GM18508 (cell line): ENCODE data around the gene SAMD4B.
"Not testable (repeated sequence)": the region's sequence is repeated elsewhere in the genome, so short reads cannot be mapped to it uniquely, and the experiment has no call there.

Experiments used
- ATAC-seq: cut with Tn5 transposase; IDR thresholded peaks from one replicate; pipeline ENCODE4 v1.9.1; 2021; ENCODE audit warnings: moderate number of reproducible peaks; ENCODE audit not compliant: insufficient read depth, unreplicated experiment

Gene SAMD4B

GRCh38 chr19:39362682-39363657 lies 20.7 kb downstream of the SAMD4B start:
- no peak for ATAC-seq

- ATAC-seq = no peak
Measured at GRCh38 chr19:39363901-39364457, 21.8 kb downstream of the SAMD4B start.

- no peak for ATAC-seq
Measured at GRCh38 chr19:39365531-39365930, 23.3 kb downstream of the SAMD4B start.

GRCh38 chr19:39369200-39369599 lies 27.0 kb downstream of the SAMD4B start:
- ATAC-seq = no peak

GRCh38 chr19:39370735-39371134 lies 28.5 kb downstream of the SAMD4B start:
- ATAC-seq = no peak

GRCh38 chr19:39372047-39372802 lies 30.0 kb downstream of the SAMD4B start:
- no peak for ATAC-seq

GRCh38 chr19:39372941-39373340 lies 30.7 kb downstream of the SAMD4B start:
- no peak for ATAC-seq

- ATAC-seq = no peak
Measured at GRCh38 chr19:39375929-39376328, 33.7 kb downstream of the SAMD4B start.

- no peak for ATAC-seq
Measured at GRCh38 chr19:39377373-39378362, 35.4 kb downstream of the SAMD4B start.

GRCh38 chr19:39379366-39379765 lies 37.1 kb downstream of the SAMD4B start:
- not testable (repeated sequence) for ATAC-seq

GRCh38 chr19:39379865-39380396 lies 37.7 kb downstream of the SAMD4B start:
- ATAC-seq = no peak

- ATAC-seq = no peak
Measured at GRCh38 chr19:39380521-39381502, 38.6 kb downstream of the SAMD4B start.

GRCh38 chr19:39381910-39382611 lies 39.8 kb downstream of the SAMD4B start:
- no peak for ATAC-seq

GRCh38 chr19:39382991-39383828 lies 41.0 kb downstream of the SAMD4B start:
- ATAC-seq = no peak

- ATAC-seq = no peak
Measured at GRCh38 chr19:39384839-39385568, 42.8 kb downstream of the SAMD4B start.
